ENCODE measurements around the gene TAC3. TPM values are rescaled to one million over a fixed set of nuclear protein-coding genes. Genes with fewer than 3 reads are reported as not detected.

TAC3 gene
- total RNA-seq, 2 donors from 2014 or later = not detected

- Histone ChIP-seq H3K4me1 (replicated peaks) (no peaks in the 10 kb centered on the region), H3K27ac (no peak overlapping the region), H3K4me3 (no peak overlapping the region), H3K36me3 (no peaks in the 10 kb centered on the region), H3K9me3 (no peaks in the 10 kb centered on the region), H3K27me3 (replicated peaks; ENCODE audit: insufficient read depth) (no peaks in the 10 kb centered on the region)
- no peak for DNase-seq (ENCODE audit: low spot score)
- intact Hi-C loops (cut with DNase I) = no loop called here
- WGBS = 72% methylated on average over 3 of the region's 3 CpGs
- TF ChIP-seq POLR2A (IDR thresholded peaks at IDR 0.05) (no peak), CTCF (IDR thresholded peaks at IDR 0.05) (no peak), POLR2AphosphoS5 (IDR thresholded peaks at IDR 0.05) (no peak)
These were observed 20.9 kb upstream of the TAC3 start for GRCh38 chr12:57037264-57037663.

GRCh38 chr12:57033431-57033830, 17.1 kb upstream of the TAC3 start:
- H3K27me3 ChIP-seq (replicated peaks; ENCODE audit: insufficient read depth) = no peaks in the 10 kb centered on the region
- no peaks in the 10 kb centered on the region for H3K9me3 ChIP-seq
- 89% methylated on average over 3 of the region's 3 CpGs for WGBS
- H3K4me1 ChIP-seq (replicated peaks) = no peaks in the 10 kb centered on the region
- H3K27ac ChIP-seq = no peak overlapping the region
- TF ChIP-seq POLR2A (IDR thresholded peaks at IDR 0.05) = no peak
- TF ChIP-seq CTCF (IDR thresholded peaks at IDR 0.05) = no peak
- no peak for TF ChIP-seq POLR2AphosphoS5 (IDR thresholded peaks at IDR 0.05)
- H3K36me3 ChIP-seq = no peaks in the 10 kb centered on the region
- intact Hi-C loops (cut with DNase I) = no loop called here
- DNase-seq (ENCODE audit: low spot score) = no peak
- no peak overlapping the region for H3K4me3 ChIP-seq

- H3K36me3 ChIP-seq = no peaks in the 10 kb centered on the region
- intact Hi-C loops (cut with DNase I) = no loop called here
- H3K27ac ChIP-seq = no peak overlapping the region
- H3K4me3 ChIP-seq = no peak overlapping the region
- H3K9me3 ChIP-seq = no peaks in the 10 kb centered on the region
- TF ChIP-seq CTCF (IDR thresholded peaks at IDR 0.05) = no peak
- TF ChIP-seq POLR2AphosphoS5 (IDR thresholded peaks at IDR 0.05) = no peak
- TF ChIP-seq POLR2A (IDR thresholded peaks at IDR 0.05) = no peak
- H3K27me3 ChIP-seq (replicated peaks; ENCODE audit: insufficient read depth) = no peaks in the 10 kb centered on the region
- H3K4me1 ChIP-seq (replicated peaks) = no peaks in the 10 kb centered on the region
- no peak for DNase-seq (ENCODE audit: low spot score)
- WGBS = 74% methylated on average over 7 of the region's 7 CpGs
These were observed 15.5 kb upstream of the TAC3 start for GRCh38 chr12:57031789-57032188.

GRCh38 chr12:57031138-57031725, 14.9 kb upstream of the TAC3 start:
- H3K9me3 ChIP-seq = no peaks in the 10 kb centered on the region
- H3K27ac ChIP-seq = no peak overlapping the region
- no peaks in the 10 kb centered on the region for H3K4me1 ChIP-seq (replicated peaks)
- no peaks in the 10 kb centered on the region for H3K27me3 ChIP-seq (replicated peaks; ENCODE audit: insufficient read depth)
- intact Hi-C loops (cut with DNase I) = no loop called here
- WGBS = 23% methylated on average over 2 of the region's 2 CpGs
- DNase-seq (ENCODE audit: low spot score) = peak; percentile 14
- H3K36me3 ChIP-seq = no peaks in the 10 kb centered on the region
- no peak overlapping the region for H3K4me3 ChIP-seq
- TF ChIP-seq POLR2A (IDR thresholded peaks at IDR 0.05) (no peak), POLR2AphosphoS5 (IDR thresholded peaks at IDR 0.05) (no peak), CTCF (IDR thresholded peaks at IDR 0.05) (no peak)

GRCh38 chr12:57029457-57029856, 13.1 kb upstream of the TAC3 start:
- H3K36me3 ChIP-seq = no peaks in the 10 kb centered on the region
- H3K4me3 ChIP-seq = no peak overlapping the region
- no peak for TF ChIP-seq POLR2A (IDR thresholded peaks at IDR 0.05)
- TF ChIP-seq CTCF (IDR thresholded peaks at IDR 0.05) = no peak
- TF ChIP-seq POLR2AphosphoS5 (IDR thresholded peaks at IDR 0.05) = no peak
- intact Hi-C loops (cut with DNase I) = no loop called here
- H3K9me3 ChIP-seq = no peaks in the 10 kb centered on the region
- 94% methylated on average over 7 of the region's 7 CpGs for WGBS
- H3K27me3 ChIP-seq (replicated peaks; ENCODE audit: insufficient read depth) = no peaks in the 10 kb centered on the region
- no peaks in the 10 kb centered on the region for H3K4me1 ChIP-seq (replicated peaks)
- no peak for DNase-seq (ENCODE audit: low spot score)
- no peak overlapping the region for H3K27ac ChIP-seq

Data from prostate gland (tissue), 2 donors.